NCI-H1048 (cell line): Measurements from ENCODE around the gene IPO13.

Experiments
- DNase-seq: peaks from one replicate; lab custom pipeline; 2025; lab: John Stamatoyannopoulos, UW

Gene IPO13

DNA sequence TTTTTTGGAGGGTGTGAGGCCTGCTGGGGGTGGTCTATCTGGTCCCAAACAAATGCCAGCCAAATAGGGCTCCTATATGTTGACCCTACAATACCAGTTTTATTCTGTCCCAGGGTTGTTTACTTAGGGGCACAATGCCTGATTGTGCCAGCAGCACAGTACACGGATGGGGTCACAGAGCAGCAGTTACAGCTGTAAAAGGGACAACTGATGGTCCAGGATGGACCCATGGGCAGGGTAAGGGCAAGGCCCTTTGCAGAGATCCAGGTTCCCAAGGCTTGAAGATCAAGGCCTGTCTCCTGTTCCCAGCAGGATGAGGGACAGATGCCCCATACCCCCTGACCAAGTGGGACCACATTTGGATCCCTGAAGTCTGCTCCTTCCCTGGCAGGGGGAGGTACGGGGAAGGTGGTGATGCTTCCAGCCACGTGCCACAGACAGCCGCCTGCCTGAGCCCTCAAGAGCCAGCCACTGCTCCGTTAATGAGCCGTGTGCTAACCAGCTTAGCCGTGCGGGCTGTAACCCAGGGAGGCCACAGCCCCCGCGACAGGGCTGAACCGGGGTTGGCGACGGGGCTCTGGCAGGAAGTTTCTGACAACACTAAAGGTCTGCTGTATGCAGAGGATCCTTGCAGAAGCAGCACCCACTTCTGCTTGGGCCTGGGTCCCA, 66.3 kb downstream of the IPO13 start:
- no peak for DNase-seq

DNA sequence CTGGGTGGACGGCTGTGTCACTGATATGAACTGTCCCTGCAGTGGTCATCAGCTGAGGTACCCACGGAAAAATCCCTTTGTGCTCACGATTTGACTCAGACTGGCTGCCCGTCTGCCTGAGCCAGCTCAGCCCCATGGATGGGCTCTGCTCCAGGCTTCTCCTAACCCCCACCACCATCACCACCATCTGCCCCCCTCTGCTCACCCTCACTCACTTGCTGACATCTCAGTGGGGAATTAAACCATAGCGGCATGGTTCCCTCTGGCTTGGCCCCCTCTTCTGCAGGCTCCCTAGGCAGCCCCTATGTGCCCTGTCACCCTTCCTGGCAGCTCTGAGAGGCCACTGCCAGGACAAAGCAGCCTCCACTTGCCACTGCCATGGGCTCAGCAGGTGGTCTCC, 67.2 kb downstream of the IPO13 start:
- no peak for DNase-seq

DNA sequence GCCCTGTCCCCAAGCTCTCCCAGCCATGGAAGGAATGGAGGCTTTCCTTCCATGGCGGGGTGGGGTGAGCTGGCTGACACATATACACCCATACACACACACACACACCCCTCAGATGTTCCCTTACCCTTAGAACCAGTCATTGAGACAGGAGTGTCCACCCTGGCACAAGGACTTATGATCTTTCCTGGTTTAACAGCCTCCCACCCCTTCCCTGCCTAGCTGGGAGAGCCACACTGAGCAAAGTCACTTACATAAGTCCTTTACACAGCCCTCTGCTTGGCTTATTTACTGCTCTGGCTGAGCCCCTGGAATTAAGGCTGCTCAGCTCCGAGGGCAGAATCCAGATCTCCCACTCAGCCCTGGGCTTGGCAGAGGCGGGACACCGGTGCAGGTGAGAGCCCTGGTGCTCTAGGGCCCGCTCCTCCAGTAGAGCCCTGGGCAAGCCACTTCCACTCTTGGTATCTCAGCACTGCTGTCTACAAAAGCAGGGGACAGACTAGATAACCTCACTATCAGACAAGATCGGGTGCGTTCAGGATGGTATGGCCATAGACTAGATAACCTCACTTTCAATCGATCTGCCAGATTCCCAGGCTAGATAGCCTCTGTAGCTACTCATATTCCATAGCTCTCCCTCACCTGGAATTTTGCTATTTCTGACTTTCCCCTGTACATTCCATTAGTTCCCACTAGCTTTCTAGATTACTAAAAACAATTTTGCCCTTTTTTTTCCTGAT, 67.8 kb downstream of the IPO13 start:
- DNase-seq, result no peak

DNA sequence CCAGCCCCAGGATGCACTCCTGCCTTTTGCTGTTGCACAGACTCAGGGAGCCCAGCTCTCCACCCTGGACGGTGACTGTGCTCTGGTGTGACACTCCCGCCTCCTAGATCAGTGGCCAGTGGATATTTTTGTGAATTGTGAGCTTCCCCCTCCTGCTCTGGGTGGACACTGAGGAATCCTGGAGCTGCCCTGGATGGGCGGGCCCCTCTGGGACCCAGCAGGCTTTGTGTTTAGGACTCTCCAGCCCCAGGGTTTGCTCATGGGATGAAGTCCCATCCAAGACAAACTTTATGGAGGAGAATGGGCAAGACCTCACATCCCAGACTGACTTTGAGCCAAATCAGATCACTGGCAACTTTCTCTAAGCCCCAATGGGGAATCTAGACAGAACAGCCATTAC, 68.5 kb downstream of the IPO13 start:
- no peak for DNase-seq

DNA sequence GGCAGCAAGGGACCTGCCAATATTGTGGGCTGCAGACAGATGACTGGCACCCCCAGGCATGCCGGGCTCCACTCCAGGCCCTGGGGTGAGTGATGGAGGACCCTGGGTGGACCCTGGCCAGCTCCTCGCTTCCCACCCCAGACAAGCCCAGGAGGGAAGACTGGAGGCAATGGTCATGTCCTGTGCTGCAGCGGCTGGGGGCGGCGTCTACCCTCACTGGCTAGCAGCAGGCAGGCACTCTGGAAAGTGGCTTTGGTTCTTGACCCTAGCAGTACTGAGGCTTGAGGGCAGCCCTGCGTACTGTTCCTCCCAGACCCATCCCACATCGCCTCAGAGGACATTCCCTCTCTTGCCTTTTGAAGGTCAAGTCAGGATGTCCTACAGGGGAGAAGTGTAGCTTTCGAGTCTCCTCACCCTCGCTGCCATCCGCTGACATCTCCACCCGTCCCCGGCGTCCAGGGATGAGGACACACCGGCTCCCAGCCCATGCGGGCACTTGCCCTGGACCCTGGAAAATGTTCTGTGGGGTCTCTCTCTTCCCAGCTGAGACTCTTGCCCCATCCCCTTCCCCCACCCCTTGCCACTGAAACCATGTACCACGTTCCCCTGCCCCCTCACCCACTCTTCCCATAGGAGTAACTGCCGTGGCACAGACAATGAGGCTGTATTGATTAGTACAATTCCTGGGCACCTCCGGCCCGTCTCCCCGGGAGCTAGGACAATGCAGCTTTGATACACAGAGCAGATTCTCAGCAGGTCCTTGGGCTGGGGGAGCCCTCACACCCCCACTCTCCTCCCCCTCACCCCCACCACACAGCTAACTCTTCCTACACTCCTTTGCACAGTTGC, 69.5 kb downstream of the IPO13 start:
- DNase-seq, result no peak

DNA sequence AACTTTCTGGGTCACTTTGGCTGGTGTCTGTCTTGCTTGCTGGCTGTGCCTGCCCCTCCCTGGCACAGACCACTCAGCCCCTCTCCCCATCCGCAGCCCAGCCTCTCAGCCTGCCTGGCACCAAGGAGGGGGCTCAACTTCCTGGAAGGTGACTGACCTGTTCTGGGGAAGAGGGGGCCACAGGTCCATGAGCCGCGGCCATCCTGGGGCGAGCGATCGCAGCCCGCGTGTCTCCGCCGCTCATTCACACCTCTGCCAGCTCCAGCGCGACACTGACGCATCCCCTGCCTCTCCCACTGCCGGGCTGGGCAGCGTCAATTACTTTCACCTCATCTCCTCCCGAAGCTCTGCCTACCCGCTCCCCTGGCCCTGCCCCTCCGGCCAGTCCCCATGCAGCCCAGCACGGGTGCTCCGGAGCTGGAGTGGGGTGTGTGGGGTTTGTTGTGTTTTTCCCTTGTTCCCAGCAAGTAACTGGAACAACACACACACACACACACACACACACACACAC, 70.2 kb downstream of the IPO13 start:
- DNase-seq, result no peak
